ENCODE measurements around the gene RSPO4.

DNA sequence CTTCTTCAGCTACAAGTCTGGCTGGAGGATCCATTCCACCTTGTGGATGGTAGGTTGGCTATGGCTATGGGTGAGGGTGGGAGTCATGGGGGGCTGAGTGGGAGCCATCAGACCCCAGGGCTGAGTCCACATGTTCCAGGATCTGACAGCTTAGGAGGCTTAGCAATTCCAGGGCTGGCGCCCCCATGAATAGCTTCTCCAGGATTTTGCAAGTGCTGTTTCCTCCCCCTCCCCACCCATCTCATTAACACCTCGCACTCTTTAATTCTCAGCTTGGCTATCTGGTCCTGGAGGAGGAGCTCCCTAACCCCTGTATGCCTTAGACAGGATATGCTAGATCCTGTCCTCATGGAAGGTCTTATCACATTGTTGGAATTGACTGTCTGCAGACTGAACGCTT is 47.0 kb downstream of the RSPO4 start:
- TF ChIP-seq, protein P1, sequence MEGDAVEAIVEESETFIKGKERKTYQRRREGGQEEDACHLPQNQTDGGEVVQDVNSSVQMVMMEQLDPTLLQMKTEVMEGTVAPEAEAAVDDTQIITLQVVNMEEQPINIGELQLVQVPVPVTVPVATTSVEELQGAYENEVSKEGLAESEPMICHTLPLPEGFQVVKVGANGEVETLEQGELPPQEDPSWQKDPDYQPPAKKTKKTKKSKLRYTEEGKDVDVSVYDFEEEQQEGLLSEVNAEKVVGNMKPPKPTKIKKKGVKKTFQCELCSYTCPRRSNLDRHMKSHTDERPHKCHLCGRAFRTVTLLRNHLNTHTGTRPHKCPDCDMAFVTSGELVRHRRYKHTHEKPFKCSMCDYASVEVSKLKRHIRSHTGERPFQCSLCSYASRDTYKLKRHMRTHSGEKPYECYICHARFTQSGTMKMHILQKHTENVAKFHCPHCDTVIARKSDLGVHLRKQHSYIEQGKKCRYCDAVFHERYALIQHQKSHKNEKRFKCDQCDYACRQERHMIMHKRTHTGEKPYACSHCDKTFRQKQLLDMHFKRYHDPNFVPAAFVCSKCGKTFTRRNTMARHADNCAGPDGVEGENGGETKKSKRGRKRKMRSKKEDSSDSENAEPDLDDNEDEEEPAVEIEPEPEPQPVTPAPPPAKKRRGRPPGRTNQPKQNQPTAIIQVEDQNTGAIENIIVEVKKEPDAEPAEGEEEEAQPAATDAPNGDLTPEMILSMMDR (IDR thresholded peaks at IDR 0.05) = no peak
- TF ChIP-seq EP300 (IDR thresholded peaks at IDR 0.05) = no peak
- TF ChIP-seq POLR2AphosphoS5 (IDR thresholded peaks at IDR 0.05) = no peak
